Ascending aorta (tissue), 2 donors: Measurements from ENCODE around the gene HLF. TPM values are rescaled to one million over a fixed set of nuclear protein-coding genes. Genes with fewer than 3 reads are reported as not detected.

ENCODE experiments used
- DNase-seq, 2 donors: peaks; one replicate each; pipeline ENCODE4 v3.0.0-alpha.2; 2019; ENCODE audit warnings: low spot score in 2 of 2
- H3K27ac ChIP-seq, 2 donors: fragments of 200-600 bp; sonication (generic); one replicate each; pipeline ENCODE4 v1.5.1; 2016 to 2017; ENCODE audit warnings: mild to moderate bottlenecking in 1 of 2
- H3K27me3 ChIP-seq: fragments of 200-600 bp; sonication (generic); one replicate; pipeline ENCODE4 v1.5.1; 2017
- H3K36me3 ChIP-seq, 2 donors: fragments of 200-600 bp; sonication (generic); one replicate each; pipeline ENCODE4 v1.5.1; 2016
- H3K4me1 ChIP-seq, 2 donors: fragments of 200-600 bp; sonication (generic); one replicate each; pipeline ENCODE4 v1.5.1; 2016 to 2017; ENCODE audit warnings: mild to moderate bottlenecking in 1 of 2
- H3K4me3 ChIP-seq, 2 donors: fragments of 200-600 bp; sonication (generic); one replicate each; pipeline ENCODE4 v1.5.1; 2016 to 2017; ENCODE audit warnings: mild to moderate bottlenecking in 1 of 2
- H3K9me3 ChIP-seq, 2 donors: fragments of 200-600 bp; sonication (generic); one replicate each; pipeline ENCODE4 v1.5.1; 2016
- intact Hi-C: fragments of 100-400 bp; cut with DNase I; formaldehyde crosslinking; loops from one replicate; pipeline ENCODE4 v1.15.1; 2023
- total RNA-seq: library from RNA; depleted of rRNA; stranded (reverse); fragments of >200 nt; gene quantifications from one replicate; pipeline ENCODE4 v1.1.0, GENCODE V29; 2016
- TF ChIP-seq, protein P1 (sequence below), 3 experiments: fragments of 200-600 bp in 2 of 3; fragments of 450-650 bp in 1 of 3; sonication (generic) in 2 of 3; IDR thresholded peaks; one replicate each; pipeline ENCODE4 v1.5.1; 2016 to 2019; ENCODE audit warnings: antibody characterized with exemption in 3 of 3, mild to moderate bottlenecking in 1 of 3, moderate library complexity in 1 of 3

HLF gene
- total RNA-seq, 1 donor from 2014 or later: 11.3 TPM

DNA sequence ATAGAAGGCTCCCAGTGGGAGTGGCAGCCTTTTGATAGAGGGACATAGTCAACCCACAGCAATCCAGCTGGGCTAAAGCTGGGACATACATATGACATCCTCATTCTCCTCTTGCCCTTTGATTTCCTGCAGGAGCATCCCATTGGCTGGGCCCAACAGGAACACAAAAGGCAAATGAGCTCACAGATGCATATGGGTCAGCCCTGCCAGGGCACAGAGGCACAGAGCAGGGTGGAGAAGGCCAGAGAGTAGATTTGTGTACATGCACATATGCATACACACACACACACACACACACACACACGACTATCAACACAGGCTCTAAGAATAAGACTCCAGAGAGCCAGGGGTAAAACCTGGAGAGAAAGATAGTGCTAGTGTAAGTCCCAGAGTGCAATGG, 98.3 kb downstream of the HLF start:
- H3K36me3 ChIP-seq: no peaks in the 10 kb centered on the region
- H3K27ac ChIP-seq: no peak overlapping the region
- H3K4me3 ChIP-seq: no peak overlapping the region
- no peaks in the 10 kb centered on the region for H3K9me3 ChIP-seq
- intact Hi-C loops: no loop called here
- no peaks in the 10 kb centered on the region for H3K4me1 ChIP-seq
- H3K27me3 ChIP-seq: no peaks in the 10 kb centered on the region
- TF ChIP-seq, protein P1, sequence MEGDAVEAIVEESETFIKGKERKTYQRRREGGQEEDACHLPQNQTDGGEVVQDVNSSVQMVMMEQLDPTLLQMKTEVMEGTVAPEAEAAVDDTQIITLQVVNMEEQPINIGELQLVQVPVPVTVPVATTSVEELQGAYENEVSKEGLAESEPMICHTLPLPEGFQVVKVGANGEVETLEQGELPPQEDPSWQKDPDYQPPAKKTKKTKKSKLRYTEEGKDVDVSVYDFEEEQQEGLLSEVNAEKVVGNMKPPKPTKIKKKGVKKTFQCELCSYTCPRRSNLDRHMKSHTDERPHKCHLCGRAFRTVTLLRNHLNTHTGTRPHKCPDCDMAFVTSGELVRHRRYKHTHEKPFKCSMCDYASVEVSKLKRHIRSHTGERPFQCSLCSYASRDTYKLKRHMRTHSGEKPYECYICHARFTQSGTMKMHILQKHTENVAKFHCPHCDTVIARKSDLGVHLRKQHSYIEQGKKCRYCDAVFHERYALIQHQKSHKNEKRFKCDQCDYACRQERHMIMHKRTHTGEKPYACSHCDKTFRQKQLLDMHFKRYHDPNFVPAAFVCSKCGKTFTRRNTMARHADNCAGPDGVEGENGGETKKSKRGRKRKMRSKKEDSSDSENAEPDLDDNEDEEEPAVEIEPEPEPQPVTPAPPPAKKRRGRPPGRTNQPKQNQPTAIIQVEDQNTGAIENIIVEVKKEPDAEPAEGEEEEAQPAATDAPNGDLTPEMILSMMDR (IDR thresholded peaks at IDR 0.05): no peak
- no peak for DNase-seq

DNA sequence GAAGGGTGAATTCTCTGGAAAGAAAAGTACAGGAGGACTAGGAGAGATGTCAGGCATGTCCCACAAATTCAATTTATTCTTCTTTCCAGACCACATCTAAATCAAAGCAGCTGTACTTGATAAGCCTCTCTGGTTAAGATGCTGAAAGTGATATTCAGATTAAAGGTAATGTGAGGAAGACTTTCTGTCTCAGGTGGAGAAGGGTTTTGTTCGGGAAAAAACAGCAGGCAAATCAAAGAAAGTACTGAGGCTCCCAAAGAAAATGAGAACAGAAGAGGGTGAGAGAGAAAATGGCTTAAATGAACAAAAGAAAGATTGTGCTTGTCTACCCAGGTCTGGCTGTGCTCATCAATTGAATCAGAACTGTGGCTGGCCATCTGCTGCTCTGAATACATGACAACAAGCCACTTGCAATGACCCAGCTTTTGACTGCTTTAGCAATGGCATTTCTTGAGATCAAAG, 101.3 kb downstream of the HLF start:
- DNase-seq: no peak
- Histone ChIP-seq H3K9me3 (no peaks in the 10 kb centered on the region), H3K36me3 (no peaks in the 10 kb centered on the region), H3K4me3 (no peak overlapping the region), H3K27ac (no peak overlapping the region), H3K27me3 (no peaks in the 10 kb centered on the region), H3K4me1 (no peaks in the 10 kb centered on the region)
- TF ChIP-seq, protein P1 (IDR thresholded peaks at IDR 0.05): no peak
- intact Hi-C loops: no loop called here

DNA sequence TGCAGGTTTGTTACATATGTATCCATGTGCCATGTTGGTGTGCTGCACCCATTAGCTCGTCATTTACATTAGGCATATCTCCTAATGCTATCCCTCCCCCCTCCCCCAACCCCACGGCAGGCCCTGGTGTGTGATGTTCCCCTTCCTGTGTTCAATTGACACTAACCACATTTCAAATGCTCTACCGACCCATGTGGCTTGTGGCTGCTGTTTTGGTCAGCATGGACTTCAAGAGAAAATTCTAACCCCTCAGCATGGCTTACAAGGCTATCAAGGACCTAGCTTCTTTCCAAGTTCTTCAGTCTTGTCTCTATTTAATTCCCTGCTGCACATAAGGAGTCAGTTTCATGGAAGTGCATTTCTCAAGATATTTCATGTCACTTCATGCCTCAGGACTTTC, 103.9 kb downstream of the HLF start:
- TF ChIP-seq, protein P1 (IDR thresholded peaks at IDR 0.05): no peak
- Histone ChIP-seq H3K4me1 (no peaks in the 10 kb centered on the region), H3K27me3 (no peaks in the 10 kb centered on the region), H3K4me3 (no peak overlapping the region), H3K36me3 (no peaks in the 10 kb centered on the region), H3K27ac (no peak overlapping the region), H3K9me3 (no peaks in the 10 kb centered on the region)
- intact Hi-C loops: no loop called here
- no peak for DNase-seq

Other genes with a start within 250 kb of the HLF start
- 22.9 TPM for gene MMD, start 156.9 kb downstream of the HLF start, total RNA-seq
- gene SMIM36, start 246.5 kb downstream of the HLF start, total RNA-seq: not detected